GM12891 (cell line): ENCODE measurements around the gene MYL10.

Experiments
- POLR2A ChIP-seq: IDR thresholded peaks from 2 replicates; pipeline ENCODE4 v1.6.1; 2011; ENCODE audit warnings: low read depth, low read length, control low read depth
- POLR2AphosphoS5 ChIP-seq: IDR thresholded peaks from 2 replicates; pipeline ENCODE4 v1.6.1; 2011; ENCODE audit warnings: low read depth, low read length, control low read depth

DNA sequence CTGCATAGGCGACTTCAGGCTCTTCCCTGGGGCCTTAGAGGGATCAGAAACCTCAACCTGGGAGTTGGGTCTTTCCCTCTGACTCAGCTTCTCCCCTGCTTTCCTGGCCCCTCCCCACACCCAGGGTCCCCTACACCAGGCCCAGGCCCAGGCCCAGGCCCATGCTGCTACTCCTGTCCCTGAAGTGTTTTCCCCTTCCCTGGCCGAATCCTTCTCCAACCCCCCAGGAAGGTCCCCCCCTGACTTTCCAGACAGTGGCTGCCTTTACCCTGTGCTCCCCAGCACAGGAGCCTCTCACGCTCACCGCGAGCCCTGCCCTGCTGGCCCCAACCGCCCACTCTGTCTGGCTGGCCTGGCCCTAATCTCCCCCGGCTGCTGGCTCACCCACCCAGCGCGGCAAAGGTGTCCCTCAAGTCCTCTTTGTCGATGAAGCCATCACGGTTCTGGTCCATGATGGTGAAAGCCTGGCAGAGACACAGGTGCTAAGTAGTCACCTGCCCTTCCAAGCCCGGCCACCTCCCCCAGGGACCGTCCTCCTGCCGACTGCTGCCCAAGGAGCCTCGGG is 6.4 kb downstream of the MYL10 start:
- TF ChIP-seq POLR2A = no peak
- TF ChIP-seq POLR2AphosphoS5 = no peak
